Measurements from ENCODE around the gene ENHO. TPM values are rescaled to one million over a fixed set of nuclear protein-coding genes. Genes with fewer than 3 reads are reported as not detected.

Gene ENHO
- total RNA-seq, 1 donor: not detected

GRCh38 chr9:34520096-34520495 lies 2.7 kb downstream of the ENHO start:
- DNase-seq (ENCODE audit: low read depth): no peak
- H3K4me3 ChIP-seq (ENCODE audit: low read depth, low read length): no peak overlapping the region
- TF ChIP-seq CTCF (IDR thresholded peaks at IDR 0.05; ENCODE audit: insufficient read depth, low read length): no peak

- no peak for DNase-seq (ENCODE audit: low read depth)
- no peak for TF ChIP-seq CTCF (IDR thresholded peaks at IDR 0.05; ENCODE audit: insufficient read depth, low read length)
- H3K4me3 ChIP-seq (ENCODE audit: low read depth, low read length): no peak overlapping the region
Measured at GRCh38 chr9:34519321-34520020, 3.3 kb downstream of the ENHO start.

GRCh38 chr9:34518896-34519295 lies 3.9 kb downstream of the ENHO start:
- H3K4me3 ChIP-seq (ENCODE audit: low read depth, low read length): no peak overlapping the region
- DNase-seq (ENCODE audit: low read depth): no peak
- no peak for TF ChIP-seq CTCF (IDR thresholded peaks at IDR 0.05; ENCODE audit: insufficient read depth, low read length)

- no peak overlapping the region for H3K4me3 ChIP-seq (ENCODE audit: low read depth, low read length)
- no peak for DNase-seq (ENCODE audit: low read depth)
- no peak for TF ChIP-seq CTCF (IDR thresholded peaks at IDR 0.05; ENCODE audit: insufficient read depth, low read length)
Measured at GRCh38 chr9:34518110-34518616, 4.6 kb downstream of the ENHO start.

GRCh38 chr9:34517185-34517584 lies 5.6 kb downstream of the ENHO start:
- H3K4me3 ChIP-seq (ENCODE audit: low read depth, low read length): no peak overlapping the region
- TF ChIP-seq CTCF (IDR thresholded peaks at IDR 0.05; ENCODE audit: insufficient read depth, low read length): no peak
- DNase-seq (ENCODE audit: low read depth): no peak

GRCh38 chr9:34515959-34516358 lies 6.8 kb downstream of the ENHO start:
- H3K4me3 ChIP-seq (ENCODE audit: low read depth, low read length): no peak overlapping the region
- no peak for DNase-seq (ENCODE audit: low read depth)
- TF ChIP-seq CTCF (IDR thresholded peaks at IDR 0.05; ENCODE audit: insufficient read depth, low read length): no peak

GRCh38 chr9:34514816-34515215 lies 8.0 kb downstream of the ENHO start:
- TF ChIP-seq CTCF (IDR thresholded peaks at IDR 0.05; ENCODE audit: insufficient read depth, low read length): no peak
- no peak for DNase-seq (ENCODE audit: low read depth)
- H3K4me3 ChIP-seq (ENCODE audit: low read depth, low read length): no peak overlapping the region
